Activated CD8-positive, alpha-beta memory T cell treated with anti-CD3 and anti-CD28 coated beads, Interleukin-2, amount 50 U/mL, for 48 hours (primary cell): ENCODE data around the gene ATP6V0A4.
A peak's percentile ranks its signal among the peaks of the same experiment; 100 is the strongest.
"Not testable (repeated sequence)": the region's sequence is repeated elsewhere in the genome, so short reads cannot be mapped to it uniquely, and the experiment has no call there.

Source experiments
- DNase-seq: peaks from one replicate; pipeline ENCODE4 v3.0.0-alpha.2; 2020

Gene ATP6V0A4

GRCh38 chr7:138748666-138749065 is 49.3 kb downstream of the ATP6V0A4 start:
- DNase-seq = no peak

- no peak for DNase-seq
These were observed 51.9 kb downstream of the ATP6V0A4 start for GRCh38 chr7:138746073-138746472.

DNA sequence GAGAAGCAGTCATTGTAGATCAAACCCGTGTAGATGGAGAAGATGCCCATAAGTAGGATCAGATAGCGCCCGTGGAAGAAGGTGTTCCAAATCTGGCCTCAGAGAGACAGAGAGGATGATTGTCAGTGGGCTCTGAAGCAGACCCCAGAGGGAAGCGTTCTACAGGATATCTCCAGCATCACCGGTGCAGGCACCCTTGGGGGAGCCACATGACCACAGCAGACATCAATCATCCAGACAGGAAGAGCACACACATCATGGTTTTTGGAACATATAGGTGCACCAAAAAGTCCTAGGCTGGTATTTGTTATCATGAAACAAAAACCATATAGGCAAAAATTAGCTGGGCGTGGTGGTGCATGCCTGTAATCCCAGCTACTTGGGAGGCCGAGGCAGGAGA is 52.8 kb downstream of the ATP6V0A4 start:
- DNase-seq = no peak

GRCh38 chr7:138741453-138741735 is 56.6 kb downstream of the ATP6V0A4 start:
- DNase-seq = no peak

GRCh38 chr7:138739859-138740258 is 58.1 kb downstream of the ATP6V0A4 start:
- DNase-seq = no peak

DNA sequence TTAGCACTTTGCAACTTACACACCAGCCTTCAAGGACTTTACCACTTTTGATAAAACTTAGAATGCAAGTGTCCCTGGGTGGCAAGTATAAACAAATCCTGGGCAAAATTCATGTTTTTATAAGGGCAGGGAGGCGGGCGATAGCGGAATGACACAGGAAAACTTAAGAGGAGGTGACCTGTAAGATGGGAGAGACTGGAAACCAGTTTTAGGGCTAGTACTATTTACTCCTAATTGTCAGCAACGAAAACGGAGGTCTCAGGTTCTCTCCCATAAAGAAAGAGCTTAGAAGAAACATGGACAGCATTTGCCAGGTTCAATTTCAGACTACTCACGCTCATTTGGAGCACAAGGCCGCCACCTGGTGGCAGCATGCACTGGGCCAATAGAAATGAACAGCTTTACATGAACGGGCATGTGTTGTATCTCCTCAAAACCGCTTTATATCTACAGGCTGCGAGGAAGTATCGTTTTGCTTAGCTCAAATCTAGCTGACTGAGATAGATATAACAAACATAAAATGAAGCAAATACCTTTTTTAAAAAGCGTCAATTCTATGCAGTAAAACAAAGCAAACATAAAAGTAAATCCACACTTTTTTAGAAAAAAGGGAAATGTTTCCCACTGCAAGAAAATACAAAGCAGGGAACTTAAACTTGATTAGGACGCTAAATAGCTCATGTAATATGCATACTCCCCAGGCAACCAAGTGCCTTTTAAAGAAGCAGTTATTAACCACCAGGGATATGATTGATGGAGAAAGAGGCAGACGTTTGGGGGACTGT is 59.3 kb downstream of the ATP6V0A4 start:
- DNase-seq = peak; percentile 89

- no peak for DNase-seq
These were observed 59.9 kb downstream of the ATP6V0A4 start for GRCh38 chr7:138738114-138738513.

- DNase-seq = no peak
These were observed 62.6 kb downstream of the ATP6V0A4 start for GRCh38 chr7:138735399-138735798.

DNA sequence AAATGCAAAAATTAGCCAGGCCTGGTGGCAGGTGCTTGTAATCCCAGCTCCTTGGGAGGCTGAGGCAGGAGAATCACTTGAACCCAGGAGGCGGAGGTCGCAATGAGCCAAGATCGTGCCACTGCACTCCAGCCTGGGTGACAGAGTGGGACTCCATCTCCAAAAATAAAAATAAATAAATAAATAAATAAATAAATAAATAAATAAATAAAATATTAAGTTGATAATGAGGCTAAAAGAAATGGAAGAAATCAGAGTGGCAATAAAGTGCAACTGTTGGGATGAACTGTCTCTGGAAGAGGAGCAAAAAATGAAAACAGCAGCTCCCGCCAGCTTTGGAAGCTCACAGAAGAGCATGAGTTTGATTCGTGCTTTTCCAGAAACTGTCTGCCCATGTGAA is 66.3 kb downstream of the ATP6V0A4 start:
- DNase-seq = not testable (repeated sequence)

GRCh38 chr7:138729444-138729843 is 68.6 kb downstream of the ATP6V0A4 start:
- DNase-seq = no peak

GRCh38 chr7:138727336-138728099 is 70.5 kb downstream of the ATP6V0A4 start:
- DNase-seq = no peak

DNA sequence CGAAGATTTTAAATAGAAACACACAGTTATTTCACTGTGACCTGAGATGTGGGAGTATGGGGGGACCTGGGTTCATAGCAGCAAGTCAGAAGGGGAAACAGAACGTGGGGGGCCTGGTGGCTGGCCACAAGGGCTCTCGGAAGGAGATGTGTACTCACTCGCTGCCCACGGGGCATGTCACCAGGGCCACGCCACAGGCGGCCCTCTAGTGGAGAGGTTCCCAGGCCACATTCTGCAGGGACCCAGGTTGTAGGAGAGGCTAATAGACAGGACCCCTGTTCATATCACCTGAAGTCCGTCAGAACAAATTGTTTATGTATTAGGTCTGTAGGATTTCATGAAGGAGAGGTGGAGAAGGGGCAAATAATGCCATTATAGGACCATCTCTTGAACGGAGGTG is 71.7 kb downstream of the ATP6V0A4 start:
- no peak for DNase-seq

DNA sequence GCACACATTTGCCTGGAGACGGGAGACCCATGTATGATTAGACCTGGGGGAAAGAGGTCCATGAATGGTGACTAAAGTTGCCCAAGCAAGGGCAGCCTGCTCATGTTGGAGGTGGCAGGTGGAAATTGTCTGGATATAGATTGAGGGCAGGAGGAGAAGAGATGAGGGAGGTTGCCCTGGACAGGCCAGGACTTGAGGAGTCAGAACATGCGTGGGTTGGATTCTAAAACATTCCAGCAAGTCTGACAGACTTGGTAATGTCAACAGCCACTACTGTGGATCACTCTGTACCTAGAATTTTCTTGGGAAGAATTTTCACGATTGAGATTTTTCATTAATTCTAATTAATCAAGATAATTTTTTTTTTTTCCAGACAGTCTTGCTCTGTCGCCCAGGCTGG is 77.7 kb downstream of the ATP6V0A4 start:
- DNase-seq = no peak

DNA sequence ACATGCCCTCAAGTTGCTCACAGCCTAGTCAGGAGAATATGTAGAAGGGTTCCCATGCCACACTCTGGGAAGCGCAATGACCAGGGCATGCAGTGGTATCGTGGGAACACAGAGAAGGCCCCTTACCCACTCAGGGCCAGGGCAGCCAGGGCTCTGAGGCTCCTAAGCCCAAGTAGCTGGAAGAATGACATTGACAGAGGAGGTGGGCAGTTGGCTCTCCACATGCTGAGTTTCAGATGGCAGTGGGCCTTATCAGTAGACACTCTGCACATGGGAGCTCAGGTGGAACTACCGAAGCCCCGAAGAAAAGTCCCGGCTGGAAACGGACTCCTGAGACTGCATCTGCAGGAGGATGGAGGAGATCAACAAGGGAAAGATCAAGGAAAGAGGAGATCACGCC is 81.1 kb downstream of the ATP6V0A4 start:
- DNase-seq = no peak

GRCh38 chr7:138713191-138713590 is 84.8 kb downstream of the ATP6V0A4 start:
- DNase-seq = no peak

DNA sequence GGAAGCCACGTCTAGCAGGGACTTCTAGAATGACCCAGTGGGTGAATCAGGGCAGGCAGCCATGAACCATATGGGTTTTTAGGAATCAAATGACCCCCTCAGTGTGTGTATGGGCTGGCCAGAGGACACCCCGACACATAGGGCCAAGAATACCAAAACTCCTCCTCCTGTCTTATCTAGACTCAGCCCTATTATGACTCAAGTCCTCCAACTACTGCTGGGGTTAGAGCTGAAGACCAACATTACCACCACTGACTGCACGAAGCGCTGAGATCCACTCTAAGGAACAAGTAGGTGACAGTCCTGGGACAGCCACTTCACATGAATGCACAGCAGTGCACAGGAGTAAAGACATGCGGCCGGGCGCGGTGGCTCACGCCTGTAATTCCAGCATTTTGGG is 85.3 kb downstream of the ATP6V0A4 start:
- DNase-seq = no peak

DNA sequence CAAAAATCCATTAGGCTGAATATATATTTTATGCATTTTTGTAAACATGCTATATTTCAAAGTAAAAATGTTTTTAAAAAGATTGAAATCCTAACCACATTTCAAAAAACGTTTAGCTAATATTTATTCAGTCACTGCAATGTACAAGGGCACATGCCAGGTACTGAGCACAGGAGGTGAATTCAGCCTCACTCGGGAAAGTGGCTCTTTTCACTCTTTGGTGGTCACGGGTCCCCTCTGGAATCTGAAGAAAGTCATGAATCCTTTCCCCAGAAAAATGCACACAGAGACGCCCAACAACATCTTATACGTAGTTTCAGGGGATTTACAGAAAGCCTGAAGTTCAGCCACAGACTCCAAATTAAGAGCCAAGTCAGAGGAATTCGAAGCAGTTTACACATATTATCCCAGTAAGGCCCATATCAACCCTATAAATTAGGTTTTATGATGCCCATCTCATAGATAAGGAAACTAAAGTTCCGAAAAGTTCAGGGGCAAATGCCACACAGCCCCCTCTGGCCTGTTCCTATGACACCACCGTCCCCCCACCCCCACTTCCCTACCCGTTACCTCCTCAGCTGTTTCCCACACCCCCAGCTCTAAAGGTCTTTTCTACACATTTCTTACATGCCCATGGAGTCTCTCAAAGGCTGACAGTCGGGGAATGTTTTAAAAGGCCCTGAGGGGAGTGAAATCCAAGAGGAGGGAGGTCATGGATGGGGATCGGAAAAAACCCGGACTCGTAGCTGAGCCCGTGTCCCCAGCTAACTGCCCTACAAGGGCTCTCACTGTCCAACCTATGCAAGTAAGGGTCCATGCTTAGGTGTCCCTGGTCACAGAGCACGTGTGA is 87.2 kb downstream of the ATP6V0A4 start:
- no peak for DNase-seq

GRCh38 chr7:138705167-138705566 is 92.8 kb downstream of the ATP6V0A4 start:
- DNase-seq = no peak

GRCh38 chr7:138701537-138701923 is 96.5 kb downstream of the ATP6V0A4 start:
- no peak for DNase-seq

DNA sequence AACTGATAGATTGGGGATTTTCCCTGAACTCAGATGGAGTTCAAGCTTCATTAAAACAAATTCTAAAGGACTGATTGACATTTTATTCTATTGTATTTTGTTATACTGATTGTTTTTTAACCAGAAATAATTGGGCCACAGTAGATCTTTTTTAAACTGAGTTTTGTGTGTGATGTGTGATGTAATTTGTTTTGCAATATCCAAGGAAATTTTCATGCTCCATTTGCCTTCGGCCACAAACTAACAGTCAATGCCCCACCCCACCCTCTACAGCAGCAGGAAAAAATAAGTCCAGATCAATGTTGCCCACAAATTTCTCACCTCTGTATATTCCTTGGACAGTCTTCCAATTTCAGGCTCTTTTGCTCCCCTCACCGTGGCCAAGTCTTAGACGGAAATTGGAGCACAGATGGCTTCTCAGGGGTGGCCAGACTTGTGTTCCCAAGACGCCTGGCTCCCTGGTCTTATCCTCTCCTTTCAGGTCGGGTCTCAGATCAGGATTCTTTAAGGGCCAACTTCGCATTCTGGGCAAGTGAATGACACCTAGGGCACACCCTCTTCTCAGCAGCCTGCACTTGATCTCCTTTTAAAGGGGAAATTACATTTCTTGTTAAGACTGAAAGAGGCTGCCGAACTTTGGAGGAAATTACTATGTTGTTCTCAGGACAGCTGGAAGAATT is 97.0 kb downstream of the ATP6V0A4 start, which contains the start of gene SVOPL:
Gene SVOPL (minus strand): TSS at position 506 of the 680 bp plus-strand sequence. CDS start 22,317 bp downstream, outside the sequence.
- DNase-seq = no peak

GRCh38 chr7:138699661-138700060 is 98.3 kb downstream of the ATP6V0A4 start:
- no peak for DNase-seq

DNA sequence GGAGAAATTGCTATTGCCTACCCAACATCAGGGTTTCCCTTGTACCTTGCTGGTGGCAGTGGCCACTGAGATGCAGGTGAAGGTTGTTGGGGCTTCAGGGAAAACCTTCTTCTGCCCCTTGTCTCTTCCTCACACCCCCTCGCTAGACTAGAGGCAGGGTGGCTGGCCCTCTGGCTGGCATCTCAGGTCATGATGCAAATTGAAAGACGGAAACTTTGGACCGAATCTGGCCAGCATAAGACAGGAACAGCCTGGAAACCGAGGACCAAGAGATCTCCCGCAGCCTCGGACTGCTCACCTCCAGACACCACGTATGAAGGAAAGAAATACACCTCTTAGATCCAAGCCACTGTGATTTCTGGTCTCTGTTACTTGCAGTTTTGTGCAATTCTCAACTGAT is 99.7 kb downstream of the ATP6V0A4 start:
- no peak for DNase-seq
